DMS114 treated with DMSO at 0.1 percent for 48 hours (cell line): ENCODE results near the gene TXNL4A.
"Not testable (repeated sequence)": the region's sequence is repeated elsewhere in the genome, so short reads cannot be mapped to it uniquely, and the experiment has no call there.

Experiments
- DNase-seq: peaks from one replicate; lab custom pipeline; 2025; ENCODE audit not compliant: unreplicated experiment; lab: John Stamatoyannopoulos, UW

Gene TXNL4A

GRCh38 chr18:79999701-80000100, 11.3 kb upstream of the TXNL4A start:
- not testable (repeated sequence) for DNase-seq

- DNase-seq, result no peak
Measured at GRCh38 chr18:79991494-79991893, 3.1 kb upstream of the TXNL4A start.

GRCh38 chr18:79989195-79989497, 783 bp upstream of the TXNL4A start:
- DNase-seq, result no peak

- DNase-seq, result no peak
Measured at GRCh38 chr18:79988071-79988450, 302 bp downstream of the TXNL4A start.

GRCh38 chr18:79987566-79987965, 797 bp downstream of the TXNL4A start:
- no peak for DNase-seq

GRCh38 chr18:79986726-79987125, 1.6 kb downstream of the TXNL4A start:
- DNase-seq, result no peak

- DNase-seq, result no peak
Measured at GRCh38 chr18:79985172-79985571, 3.2 kb downstream of the TXNL4A start.

- no peak for DNase-seq
Measured at GRCh38 chr18:79983793-79984192, 4.6 kb downstream of the TXNL4A start.

GRCh38 chr18:79983253-79983652, 5.1 kb downstream of the TXNL4A start:
- no peak for DNase-seq

- DNase-seq, result no peak
Measured at GRCh38 chr18:79982736-79983135, 5.6 kb downstream of the TXNL4A start.

GRCh38 chr18:79980585-79980984, 7.8 kb downstream of the TXNL4A start:
- no peak for DNase-seq

- DNase-seq, result no peak
Measured at GRCh38 chr18:79979843-79980242, 8.5 kb downstream of the TXNL4A start.

- no peak for DNase-seq
Measured at GRCh38 chr18:79975985-79976680, 12.2 kb downstream of the TXNL4A start.

GRCh38 chr18:79975043-79975442, 13.3 kb downstream of the TXNL4A start:
- no peak for DNase-seq

GRCh38 chr18:79974025-79974654, 14.2 kb downstream of the TXNL4A start:
- no peak for DNase-seq

- DNase-seq, result no peak
Measured at GRCh38 chr18:79973517-79973916, 14.8 kb downstream of the TXNL4A start.

GRCh38 chr18:79972720-79973119, 15.6 kb downstream of the TXNL4A start:
- no peak for DNase-seq

- no peak for DNase-seq
Measured at GRCh38 chr18:79971986-79972385, 16.4 kb downstream of the TXNL4A start.

- no peak for DNase-seq
Measured at GRCh38 chr18:79971211-79971952, 17.0 kb downstream of the TXNL4A start.

- no peak for DNase-seq
Measured at GRCh38 chr18:79970419-79971133, 17.8 kb downstream of the TXNL4A start.

GRCh38 chr18:79965119-79965902, 23.1 kb downstream of the TXNL4A start:
- no peak for DNase-seq
